Left hindlimb (tissue), 1 donor: Measurements from ENCODE around the gene PON3.

ENCODE experiments used
- DNase-seq: peaks from one replicate; pipeline ENCODE4 v3.0.0-alpha.2; 2018

The PON3 gene

GRCh38 chr7:95338832-95339231 is 57.3 kb downstream of the PON3 start:
- no peak for DNase-seq

- DNase-seq: no peak
These were observed 61.1 kb downstream of the PON3 start for GRCh38 chr7:95335093-95335492.

- DNase-seq: no peak
These were observed 61.7 kb downstream of the PON3 start for GRCh38 chr7:95334447-95334846.

GRCh38 chr7:95330961-95331337 is 65.2 kb downstream of the PON3 start:
- DNase-seq: no peak

- DNase-seq: no peak
These were observed 65.8 kb downstream of the PON3 start for GRCh38 chr7:95330204-95330960.

- DNase-seq: no peak
These were observed 68.8 kb downstream of the PON3 start for GRCh38 chr7:95327356-95327755.

- DNase-seq: no peak
These were observed 71.7 kb downstream of the PON3 start, which contains the start of gene PON1 for GRCh38 chr7:95324431-95324830. PON1 (minus strand) TSS chr7:95324532; CDS start chr7:95324475, 57 bp downstream.

- no peak for DNase-seq
These were observed 72.6 kb downstream of the PON3 start for GRCh38 chr7:95323410-95324129.

- no peak for DNase-seq
These were observed 73.3 kb downstream of the PON3 start for GRCh38 chr7:95322854-95323253.

- no peak for DNase-seq
These were observed 73.8 kb downstream of the PON3 start for GRCh38 chr7:95322396-95322795.

GRCh38 chr7:95321720-95322119 is 74.5 kb downstream of the PON3 start:
- no peak for DNase-seq

- no peak for DNase-seq
These were observed 75.5 kb downstream of the PON3 start for GRCh38 chr7:95320651-95321050.

GRCh38 chr7:95319570-95319969 is 76.6 kb downstream of the PON3 start:
- DNase-seq: no peak

- no peak for DNase-seq
These were observed 77.6 kb downstream of the PON3 start for GRCh38 chr7:95318501-95319100.

GRCh38 chr7:95317966-95318365 is 78.2 kb downstream of the PON3 start:
- DNase-seq: no peak

- DNase-seq: no peak
These were observed 78.6 kb downstream of the PON3 start for GRCh38 chr7:95317546-95317945.

- no peak for DNase-seq
These were observed 79.6 kb downstream of the PON3 start for GRCh38 chr7:95316588-95316987.

GRCh38 chr7:95312561-95312960 is 83.6 kb downstream of the PON3 start:
- DNase-seq: no peak

- DNase-seq: no peak
These were observed 84.8 kb downstream of the PON3 start for GRCh38 chr7:95311389-95311788.

GRCh38 chr7:95309951-95310350 is 86.2 kb downstream of the PON3 start:
- DNase-seq: no peak
